GM10248 (cell line): ENCODE measurements around the gene STARD3.

Source experiments
- CTCF ChIA-PET: fragments of 300-600 bp; sonication (Branson Sonifier 250); formaldehyde crosslinking; extraction: SDS; loops from one replicate; lab custom pipeline; 2021; ENCODE audit warnings: antibody characterized with exemption; lab: Yijun Ruan, JAX
- POLR2A ChIA-PET: fragments of 350-650 bp; sonication (Branson Sonifier 250); formaldehyde crosslinking; extraction: SDS; loops from one replicate; lab custom pipeline; 2020; ENCODE audit warnings: antibody characterized with exemption; lab: Yijun Ruan, JAX
- DNase-seq: peaks from one replicate; pipeline ENCODE4 v3.0.0; 2012; ENCODE audit errors: extremely low spot score
- CTCF ChIP-seq: IDR thresholded peaks from 2 replicates; pipeline ENCODE4 v1.5.1; 2012; ENCODE audit warnings: mild to moderate bottlenecking, low read depth; ENCODE audit errors: extremely low read depth, missing control alignments, control extremely low read depth

Gene STARD3

GRCh38 chr17:39599665-39600231 lies 37.2 kb upstream of the STARD3 start:
- TF ChIP-seq CTCF: no peak
- ChIA-PET CTCF (interaction anchor here (1.2 to 5.9 kb wide), 4 partner anchors 11 to 50 kb away, joined by 3 to 50 read pairs (median 4); no protein-coding TSS in a partner anchor), POLR2A (interaction anchor here (0.5 kb wide), 1 partner anchor 23 kb away, joined by 3 read pairs; no protein-coding TSS in a partner anchor)
- DNase-seq: no peak

GRCh38 chr17:39600288-39600996 lies 36.5 kb upstream of the STARD3 start:
- CTCF ChIA-PET: interaction anchor here (1.2 to 5.9 kb wide), 6 partner anchors 11 to 52 kb away, joined by 3 to 50 read pairs (median 3); no protein-coding TSS in a partner anchor
- DNase-seq: no peak
- no peak for TF ChIP-seq CTCF
- POLR2A ChIA-PET: no interaction called here

- POLR2A ChIA-PET: no interaction called here
- no peak for TF ChIP-seq CTCF
- no peak for DNase-seq
- CTCF ChIA-PET: interaction anchor here (1.3 to 5.9 kb wide), 5 partner anchors 21 to 52 kb away, joined by 3 to 50 read pairs (median 3); no protein-coding TSS in a partner anchor
These were observed 35.8 kb upstream of the STARD3 start for GRCh38 chr17:39600997-39601597.

GRCh38 chr17:39601758-39602532 lies 35.0 kb upstream of the STARD3 start:
- no peak for DNase-seq
- POLR2A ChIA-PET: no interaction called here
- TF ChIP-seq CTCF: no peak
- CTCF ChIA-PET: interaction anchor here (1.3 to 5.9 kb wide), 3 partner anchors 21 to 51 kb away, joined by 3 to 50 read pairs (median 3); no protein-coding TSS in a partner anchor

- CTCF ChIA-PET: interaction anchor here (1.4 to 5.9 kb wide), 3 partner anchors 16 to 20 kb away, joined by 4 to 50 read pairs (median 6); no protein-coding TSS in a partner anchor
- POLR2A ChIA-PET: no interaction called here
- DNase-seq: no peak
- TF ChIP-seq CTCF: no peak
These were observed 34.2 kb upstream of the STARD3 start for GRCh38 chr17:39602533-39603303.
